Uterus (tissue), 4 donors: ENCODE data around the gene VGF. TPM values are rescaled to one million over a fixed set of nuclear protein-coding genes. Genes with fewer than 3 reads are reported as not detected.
A peak's percentile ranks its signal among the peaks of the same experiment; 100 is the strongest.

Experiments
- DNase-seq, 2 donors: peaks; one replicate each; pipeline ENCODE4 v3.0.0-alpha.2; 2019 to 2020
- H3K27ac ChIP-seq, 2 donors: fragments of 200-600 bp; sonication (generic); 1 replicate in 1 of 2; 2 replicates in 1 of 2; pipeline ENCODE4 v1.5.1; 2016 to 2018
- H3K27me3 ChIP-seq, 2 donors: fragments of 200-600 bp; sonication (generic); one replicate each; pipeline ENCODE4 v1.5.1; 2018 to 2019; ENCODE audit warnings: control low read depth in 1 of 2
- H3K36me3 ChIP-seq, 2 donors: fragments of 200-600 bp; sonication (generic); one replicate each; pipeline ENCODE4 v1.5.1; 2019; ENCODE audit warnings: control low read depth in 1 of 2
- H3K4me1 ChIP-seq, 2 donors: fragments of 200-600 bp; sonication (generic); one replicate each; pipeline ENCODE4 v1.5.1; 2018 to 2019; ENCODE audit warnings: control low read depth in 1 of 2
- H3K4me3 ChIP-seq, 2 donors: fragments of 200-600 bp; sonication (generic); 1 replicate in 1 of 2; 2 replicates in 1 of 2; pipeline ENCODE4 v1.5.1; 2018 to 2019; ENCODE audit warnings: mild to moderate bottlenecking in 1 of 2
- H3K9me3 ChIP-seq, 2 donors: fragments of 200-600 bp; sonication (generic); one replicate each; pipeline ENCODE4 v1.5.1; 2019; ENCODE audit warnings: control low read depth in 1 of 2
- CTCF ChIP-seq, 4 experiments: fragments of 200-600 bp in 2 of 4; fragments of 450-650 bp in 2 of 4; sonication (generic) in 2 of 4; IDR thresholded peaks; one replicate each; pipeline ENCODE4 v1.5.1; 2016 to 2019; ENCODE audit warnings: antibody characterized with exemption in 4 of 4, mild to moderate bottlenecking in 2 of 4, moderate library complexity in 1 of 4
- POLR2A ChIP-seq, 2 donors: fragments of 450-650 bp; IDR thresholded peaks; one replicate each; pipeline ENCODE4 v1.6.1; 2016; ENCODE audit warnings: antibody characterized with exemption in 2 of 2, mild to moderate bottlenecking in 1 of 2, moderate library complexity in 1 of 2
- intact Hi-C: fragments of 100-400 bp; cut with DNase I; formaldehyde crosslinking; loops from one replicate; pipeline ENCODE4 v1.15.1; 2023; ENCODE audit warnings: low total_unique reads
- total RNA-seq, 4 donors: library from RNA; depleted of rRNA in 3 of 4; stranded (reverse); fragments of >200 nt in 3 of 4; gene quantifications; one replicate each; pipeline versions ENCODE4 v1.1.0 to v1.2.4, GENCODE V29; 2014 to 2023
- donor health status: DM: yes; HTN: yes; CAD: no.

The VGF gene
- total RNA-seq, 4 donors from 2014 or later = 0.14 TPM; not detected in 3

- Histone ChIP-seq H3K9me3 (no peaks in the 10 kb centered on the region), H3K36me3 (no peaks in the 10 kb centered on the region), H3K27me3 (no peaks in the 10 kb centered on the region), H3K4me1 (peaks cover 5 to 9% of the 10 kb centered on the region in 2 donors), H3K27ac (no peak overlapping the region), H3K4me3 (no peak overlapping the region)
- no peak for DNase-seq
- TF ChIP-seq POLR2A (IDR thresholded peaks at IDR 0.05) (no peak), CTCF (IDR thresholded peaks at IDR 0.05) (no peak)
- intact Hi-C loops = no loop called here
These were observed 13.3 kb downstream of the VGF start for GRCh38 chr7:101151908-101152651.

GRCh38 chr7:101140746-101141382 lies 24.5 kb downstream of the VGF start:
- no peak for TF ChIP-seq POLR2A (IDR thresholded peaks at IDR 0.05)
- no peak for TF ChIP-seq CTCF (IDR thresholded peaks at IDR 0.05)
- H3K4me1 ChIP-seq = no peaks in the 10 kb centered on the region
- no peak for DNase-seq

DNA sequence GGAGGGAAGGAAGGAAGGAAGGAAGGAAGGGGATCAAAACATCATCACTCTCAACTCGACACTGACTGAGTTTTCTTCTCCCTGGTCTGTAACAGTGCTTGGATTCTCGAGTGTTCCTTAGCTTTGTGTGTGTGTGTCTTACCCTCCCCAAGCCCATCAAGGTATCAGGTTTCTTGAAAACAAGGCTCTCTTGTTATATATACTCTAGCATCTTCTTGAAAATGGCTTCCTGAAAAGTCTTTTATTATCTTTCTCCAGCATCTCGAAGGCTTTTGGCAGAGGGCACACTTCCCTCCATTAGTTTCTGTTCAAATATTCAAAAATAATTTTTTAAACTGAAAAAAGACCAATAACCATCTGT lies 25.1 kb downstream of the VGF start:
- TF ChIP-seq CTCF (IDR thresholded peaks at IDR 0.05) = no peak
- TF ChIP-seq POLR2A (IDR thresholded peaks at IDR 0.05) = no peak
- no peaks in the 10 kb centered on the region for H3K9me3 ChIP-seq
- intact Hi-C loops = no loop called here
- no peaks in the 10 kb centered on the region for H3K4me1 ChIP-seq
- DNase-seq = no peak
- no peak overlapping the region for H3K27ac ChIP-seq
- no peak overlapping the region for H3K4me3 ChIP-seq
- no peaks in the 10 kb centered on the region for H3K36me3 ChIP-seq
- no peaks in the 10 kb centered on the region for H3K27me3 ChIP-seq

More at GRCh38 chr7:101140746-101141382, 24.5 kb downstream of the VGF start:
- no peaks in the 10 kb centered on the region for H3K36me3 ChIP-seq
- no peak overlapping the region for H3K4me3 ChIP-seq
- intact Hi-C loops = no loop called here
- H3K27me3 ChIP-seq = no peaks in the 10 kb centered on the region
- no peak overlapping the region for H3K27ac ChIP-seq
- H3K9me3 ChIP-seq = no peaks in the 10 kb centered on the region

DNA sequence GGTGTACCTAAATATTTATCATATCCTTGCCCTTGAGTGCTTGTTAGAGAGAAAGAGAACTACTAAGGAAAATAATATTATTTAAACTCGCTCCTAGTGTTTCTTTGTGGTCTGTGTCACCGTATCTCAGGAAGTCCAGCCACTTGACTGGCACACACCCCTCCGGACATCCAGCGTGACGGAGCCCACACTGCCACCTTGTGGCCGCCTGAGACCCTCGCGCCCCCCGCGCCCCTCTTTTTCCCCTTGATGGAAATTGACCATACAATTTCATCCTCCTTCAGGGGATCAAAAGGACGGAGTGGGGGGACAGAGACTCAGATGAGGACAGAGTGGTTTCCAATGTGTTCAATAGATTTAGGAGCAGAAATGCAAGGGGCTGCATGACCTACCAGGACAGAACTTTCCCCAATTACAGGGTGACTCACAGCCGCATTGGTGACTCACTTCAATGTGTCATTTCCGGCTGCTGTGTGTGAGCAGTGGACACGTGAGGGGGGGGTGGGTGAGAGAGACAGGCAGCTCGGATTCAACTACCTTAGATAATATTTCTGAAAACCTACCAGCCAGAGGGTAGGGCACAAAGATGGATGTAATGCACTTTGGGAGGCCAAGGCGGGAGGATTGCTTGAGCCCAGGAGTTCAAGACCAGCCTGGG lies 27.0 kb downstream of the VGF start:
- no peak overlapping the region for H3K4me3 ChIP-seq
- H3K27me3 ChIP-seq = no peaks in the 10 kb centered on the region
- H3K36me3 ChIP-seq = no peaks in the 10 kb centered on the region
- no peaks in the 10 kb centered on the region for H3K4me1 ChIP-seq
- no peaks in the 10 kb centered on the region for H3K9me3 ChIP-seq
- peak overlapping the region; percentile 58 to 84 for H3K27ac ChIP-seq
- TF ChIP-seq CTCF (IDR thresholded peaks at IDR 0.05) = peak; percentile 69 to 90 (median 82)
- TF ChIP-seq POLR2A (IDR thresholded peaks at IDR 0.05) = peak in 1 of 2 donors; percentile 39
- intact Hi-C loops = loop anchor here (5.0 kb wide), 1 partner anchor 41 kb away; no protein-coding TSS in a partner anchor
- DNase-seq = peak; percentile 86 to 96
